ENCODE data around the gene ANO2.

ANO2 gene

DNA sequence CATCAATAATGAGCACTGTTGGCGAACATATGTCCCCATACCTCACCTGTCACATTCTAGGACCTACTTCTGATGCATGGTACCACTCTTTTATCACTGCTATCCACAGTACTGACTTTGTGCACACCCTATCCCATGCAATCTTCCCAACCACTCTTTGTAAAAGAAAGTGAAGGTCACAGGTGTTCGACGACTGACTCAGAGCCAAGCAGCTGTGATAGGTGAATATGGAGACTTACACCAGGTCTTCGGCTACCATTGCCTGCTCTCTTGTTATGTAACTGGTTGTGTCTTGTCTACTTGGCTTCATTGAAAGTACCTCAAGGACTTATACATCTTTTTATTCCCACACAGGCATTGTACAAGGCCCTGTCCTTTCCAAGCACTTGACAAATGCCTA, 169.0 kb downstream of the ANO2 start:
- no peak for DNase-seq (ENCODE audit: low read depth)

DNA sequence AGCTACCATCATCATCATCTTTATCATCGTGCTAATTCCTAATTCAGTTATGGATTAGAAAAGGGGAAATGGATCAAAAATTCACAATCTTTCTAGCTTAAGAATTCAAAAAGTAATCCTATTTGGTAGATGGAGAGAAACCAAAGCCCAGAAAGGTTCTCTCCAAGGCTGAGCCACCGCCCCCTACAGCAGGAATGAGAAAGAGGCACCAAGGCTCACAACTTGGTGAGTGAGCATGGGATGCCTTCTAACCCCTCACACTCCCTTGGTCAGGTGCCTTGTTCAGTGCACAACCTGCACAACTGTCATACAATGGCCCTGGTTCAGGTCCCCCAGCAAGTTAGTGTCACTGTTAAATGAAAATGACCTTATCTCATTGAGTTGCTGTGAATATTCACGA, 171.5 kb downstream of the ANO2 start:
- DNase-seq (ENCODE audit: low read depth): no peak

DNA sequence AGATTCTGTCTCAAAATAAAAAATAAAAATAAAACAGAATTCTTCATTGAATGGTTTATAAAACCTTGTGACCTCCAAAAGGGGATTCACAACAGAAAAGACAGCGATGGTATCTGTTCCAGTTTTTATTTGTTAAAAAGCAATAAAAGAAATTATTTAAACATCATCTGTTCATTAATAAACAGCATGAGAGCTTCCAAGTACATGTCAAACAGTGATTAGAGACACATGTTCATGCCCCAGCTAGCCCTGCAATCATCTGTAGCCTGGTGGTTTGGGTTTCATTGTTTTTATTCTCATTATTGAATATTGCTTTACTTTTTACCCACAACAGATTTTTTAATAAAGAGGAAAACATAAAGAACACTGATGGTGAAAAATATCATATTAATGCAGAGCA, 173.3 kb downstream of the ANO2 start:
- DNase-seq (ENCODE audit: low read depth): no peak

DNA sequence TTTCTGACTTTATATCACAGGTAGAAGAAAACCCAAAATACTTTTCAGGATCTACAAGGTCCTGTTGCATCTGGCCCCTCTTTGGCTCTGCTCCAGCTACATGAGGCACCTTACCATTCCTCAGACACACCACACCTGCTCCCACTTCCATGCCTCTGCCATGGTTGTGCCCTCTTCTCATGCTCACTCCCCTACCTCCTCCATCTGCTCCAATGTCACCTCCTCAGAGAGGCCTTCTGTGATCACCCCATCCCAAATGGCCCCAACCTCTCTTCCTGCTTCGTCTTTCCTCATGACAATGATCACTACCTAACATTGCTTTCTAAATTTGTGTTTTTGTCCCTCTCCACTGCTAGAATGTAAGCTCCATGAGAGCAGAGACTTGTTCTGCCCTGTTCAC, 174.3 kb downstream of the ANO2 start:
- DNase-seq (ENCODE audit: low read depth): no peak

DNA sequence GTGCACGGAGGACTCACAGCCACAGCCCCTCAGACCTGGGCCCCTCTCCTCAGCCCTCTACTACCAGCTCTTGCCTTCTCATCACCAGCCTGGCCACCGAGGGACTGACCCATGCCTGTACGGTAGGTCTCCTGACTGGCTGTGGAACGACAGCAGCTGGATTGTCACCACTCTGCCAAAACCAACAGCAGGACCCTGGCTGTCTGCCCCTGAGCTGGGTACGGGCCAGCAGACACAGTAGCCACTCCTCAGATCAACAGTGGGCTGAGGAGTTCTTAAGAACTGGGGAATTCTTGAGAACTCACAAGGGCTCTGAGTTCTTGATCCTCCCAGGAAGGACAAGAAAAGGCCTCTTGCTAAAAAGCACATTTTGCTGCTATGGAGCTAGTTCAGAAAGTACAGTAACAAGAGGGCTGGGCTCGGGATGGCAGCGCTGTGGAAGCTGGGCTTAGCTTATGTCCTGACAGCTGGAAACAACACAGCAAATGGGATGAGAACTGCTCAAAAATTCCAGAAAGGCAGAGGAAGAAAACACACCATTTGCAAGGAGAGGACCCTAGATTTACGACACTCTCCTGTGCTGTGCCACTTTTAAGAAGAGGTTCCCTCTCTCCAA, 176.4 kb downstream of the ANO2 start:
- no peak for DNase-seq (ENCODE audit: low read depth)

DNA sequence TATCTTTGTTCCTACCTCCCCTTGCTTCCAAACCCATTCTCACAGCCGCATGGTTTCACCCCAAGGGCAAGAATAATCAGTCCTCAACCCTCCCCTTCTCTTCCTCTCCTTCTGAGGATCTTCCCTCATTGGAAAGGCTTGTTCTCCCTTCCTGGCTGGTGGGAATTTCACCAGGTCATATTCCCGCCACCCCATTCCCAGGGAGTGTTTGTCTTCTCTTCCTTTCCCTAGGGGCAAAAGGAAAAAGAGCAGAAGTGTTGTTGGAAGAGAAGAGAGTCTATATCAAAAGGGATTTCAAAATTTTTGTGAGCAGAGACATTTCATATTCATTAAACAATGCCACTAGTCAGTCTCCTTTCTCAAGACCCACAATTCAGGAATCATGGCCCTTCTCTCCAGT, 176.9 kb downstream of the ANO2 start:
- DNase-seq (ENCODE audit: low read depth): no peak

DNA sequence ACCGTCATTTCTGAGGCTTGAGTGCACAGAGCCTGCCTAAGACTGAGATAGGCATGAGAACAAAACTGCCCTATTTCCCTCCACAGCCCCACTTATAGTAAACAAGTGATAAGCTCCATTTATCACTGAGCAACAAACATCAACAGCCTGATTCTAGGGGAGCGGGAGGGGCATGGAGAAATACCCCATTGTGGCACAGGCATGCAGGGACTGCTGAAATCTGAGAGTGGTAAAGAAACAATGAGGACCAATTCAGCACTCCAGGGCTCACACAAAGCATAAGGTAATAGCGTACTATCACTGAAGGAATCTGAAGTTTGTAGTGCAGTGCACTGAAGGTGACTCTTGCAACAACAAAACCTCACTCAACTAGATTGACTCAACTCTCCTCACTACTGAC, 186.7 kb downstream of the ANO2 start:
- no peak for DNase-seq (ENCODE audit: low read depth)

DNA sequence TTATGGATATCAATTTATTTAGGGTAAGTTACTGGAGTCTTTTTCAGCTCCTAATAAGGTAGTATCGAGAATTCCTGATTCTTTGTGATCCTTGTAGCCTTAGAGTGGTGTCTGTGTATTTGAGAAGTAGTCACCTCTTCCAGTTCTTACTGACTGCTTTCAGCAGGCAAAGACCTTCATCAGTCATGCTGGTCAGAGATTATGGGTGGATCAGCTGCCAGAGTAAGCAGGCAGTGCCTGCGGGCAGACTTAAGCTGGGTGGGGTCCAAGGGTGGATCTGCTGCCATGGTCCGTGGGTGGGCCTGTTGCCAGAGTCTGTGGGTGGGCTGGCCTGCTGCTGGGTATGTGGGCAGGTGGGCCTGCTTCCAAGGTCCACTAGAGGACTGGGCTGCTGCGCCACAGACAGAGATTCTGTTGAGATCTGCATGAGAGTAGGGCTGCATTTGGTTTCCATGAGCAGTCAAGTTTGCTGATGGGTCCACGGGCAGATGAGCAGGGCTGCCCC, 188.7 kb downstream of the ANO2 start:
- DNase-seq (ENCODE audit: low read depth): no peak

DNA sequence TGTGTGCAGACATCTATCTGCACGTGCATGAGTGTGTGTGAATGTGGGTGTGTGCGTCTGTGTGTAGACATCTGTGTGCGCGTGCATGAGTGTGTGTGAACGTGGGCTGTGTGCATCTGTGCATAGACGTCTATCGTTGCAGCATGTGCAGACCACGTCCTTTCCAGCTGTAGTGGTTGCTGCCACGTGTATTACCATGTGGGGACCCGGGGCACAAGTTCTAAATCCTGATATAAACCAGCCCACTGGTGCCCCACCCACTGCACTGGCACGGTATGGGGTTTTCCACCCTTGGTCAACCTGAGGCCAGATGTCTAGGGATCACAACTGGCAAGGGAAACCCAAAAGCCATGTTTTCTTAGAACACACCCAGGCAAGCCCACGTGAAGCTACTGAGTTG, 197.0 kb downstream of the ANO2 start:
- DNase-seq (ENCODE audit: low read depth): no peak

DNA sequence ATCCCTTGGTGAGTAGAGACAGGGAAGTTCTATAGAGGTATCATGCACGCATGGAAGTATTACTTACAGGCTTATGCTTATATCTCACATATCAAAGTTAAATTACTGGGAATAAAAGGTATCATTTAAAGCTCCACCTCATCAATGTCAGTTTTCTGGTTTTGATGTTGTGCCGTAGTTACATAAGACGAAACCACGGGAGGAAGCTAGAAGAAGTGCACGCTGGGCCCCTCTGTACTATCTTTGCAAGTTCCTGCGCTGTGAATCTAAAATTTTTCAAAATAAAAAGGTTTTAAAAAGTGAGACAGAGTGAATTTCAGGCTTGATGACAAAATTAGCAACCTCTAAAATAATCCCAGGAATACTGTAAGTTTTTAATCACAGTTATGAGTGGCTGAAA, 198.1 kb downstream of the ANO2 start:
- no peak for DNase-seq (ENCODE audit: low read depth)

DNA sequence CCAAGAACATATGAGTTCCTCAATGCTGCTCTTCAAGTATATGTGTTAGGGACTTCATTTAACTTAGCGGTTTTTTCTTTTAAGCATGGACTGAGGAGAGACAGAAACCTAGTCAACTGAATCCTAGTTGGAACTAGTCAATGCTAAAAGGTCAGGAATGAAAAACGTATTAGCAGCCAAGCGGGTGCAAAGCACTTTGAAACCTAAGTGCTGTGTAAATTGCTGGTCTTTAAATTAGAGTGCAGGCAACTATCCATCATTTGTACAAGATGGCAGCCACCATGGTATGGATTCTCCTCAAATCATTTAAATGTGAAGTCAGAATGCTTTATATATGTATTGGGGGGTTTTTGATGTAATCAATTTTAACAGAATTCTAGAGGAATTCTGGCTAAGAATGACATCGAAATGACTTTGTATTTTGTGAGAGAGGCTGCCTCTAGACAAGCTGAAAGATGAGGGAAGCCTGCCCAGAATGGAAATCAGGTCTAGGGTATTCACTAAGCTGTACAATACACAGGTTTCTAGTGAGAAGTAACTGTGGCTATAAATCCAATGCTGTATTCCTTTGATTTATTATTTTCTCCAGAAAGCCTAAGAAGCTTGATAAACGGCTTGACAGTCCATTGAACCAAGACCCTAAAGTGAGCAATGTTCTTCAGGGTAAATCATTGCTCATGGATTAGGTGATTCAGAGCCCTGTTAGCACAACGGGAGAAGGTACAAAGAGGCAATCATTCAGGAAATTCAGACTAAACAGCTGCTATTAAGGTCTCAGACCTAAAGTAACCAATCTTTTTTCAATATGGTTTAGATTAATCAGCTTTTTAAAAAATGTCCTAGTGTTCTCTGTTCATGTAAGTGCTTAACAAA, 198.8 kb downstream of the ANO2 start:
- DNase-seq (ENCODE audit: low read depth): no peak

DNA sequence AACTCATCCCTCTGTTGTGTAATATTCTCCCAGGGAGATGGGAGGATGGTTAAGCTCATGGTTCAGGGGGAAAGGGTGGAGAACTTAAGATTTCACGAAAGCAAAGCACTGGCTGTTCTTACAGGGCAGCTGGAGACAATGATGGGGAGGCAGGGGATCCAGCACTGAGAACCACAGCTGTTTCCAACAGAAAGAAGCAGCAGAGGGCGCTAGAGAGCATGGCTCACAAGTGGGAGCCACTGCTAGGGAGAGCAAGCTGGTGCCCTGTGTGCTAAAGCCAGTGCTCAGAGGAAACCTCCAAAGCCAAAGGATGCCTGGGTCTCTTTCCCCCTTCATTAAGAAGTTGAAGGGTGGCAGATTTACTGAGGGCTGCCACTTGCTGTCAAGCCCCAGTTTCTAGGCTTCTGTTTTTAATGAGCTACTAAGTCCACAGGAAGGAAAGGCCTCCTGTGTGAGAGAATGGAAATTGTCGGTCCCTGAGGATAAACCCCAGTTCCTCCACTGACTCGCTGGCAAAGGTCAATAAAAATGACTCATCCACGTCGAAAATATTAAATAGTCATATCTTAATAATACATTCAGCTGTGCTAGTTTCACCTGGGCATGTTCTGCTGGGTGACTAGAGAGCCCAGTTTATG, 199.7 kb downstream of the ANO2 start:
- DNase-seq (ENCODE audit: low read depth): peak; percentile 17

DNA sequence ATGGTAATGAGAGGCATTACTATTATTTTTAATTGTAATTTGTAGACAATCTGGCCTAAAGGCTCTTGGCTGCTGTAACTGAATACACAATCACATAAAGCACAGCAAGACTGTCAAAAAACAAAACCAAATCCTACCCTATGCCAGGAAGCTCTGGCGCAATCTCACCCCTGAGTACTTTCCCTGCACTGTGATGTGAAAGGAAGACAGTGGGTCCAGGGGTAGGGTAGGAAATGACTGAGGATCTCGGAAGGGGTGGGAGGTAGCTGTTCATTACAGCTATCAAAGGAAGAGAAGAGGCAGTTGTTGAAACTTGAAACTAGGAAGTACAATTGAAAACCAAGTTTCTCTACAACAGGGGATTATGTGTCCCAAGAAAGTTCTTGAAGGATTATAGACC, 202.8 kb downstream of the ANO2 start:
- no peak for DNase-seq (ENCODE audit: low read depth)

DNA sequence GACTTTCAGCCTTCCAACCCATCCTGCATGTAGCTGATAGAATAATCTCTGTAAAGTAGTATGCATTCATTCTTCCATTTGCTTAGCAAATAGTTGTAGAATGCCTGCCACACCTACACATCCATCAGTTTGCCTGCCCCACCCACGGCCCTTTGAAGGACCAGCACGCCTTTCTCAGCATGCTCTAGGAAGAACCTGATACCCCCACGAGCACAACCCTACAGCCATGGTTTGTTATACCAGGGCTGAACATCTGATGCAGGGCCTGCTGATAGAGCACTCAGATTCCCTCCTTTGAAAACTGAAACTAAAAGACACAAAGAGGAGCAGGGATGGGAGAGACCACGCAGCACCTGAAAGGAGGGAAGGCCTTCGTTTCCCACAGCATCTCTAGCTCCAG, 205.1 kb downstream of the ANO2 start:
- no peak for DNase-seq (ENCODE audit: low read depth)

DNA sequence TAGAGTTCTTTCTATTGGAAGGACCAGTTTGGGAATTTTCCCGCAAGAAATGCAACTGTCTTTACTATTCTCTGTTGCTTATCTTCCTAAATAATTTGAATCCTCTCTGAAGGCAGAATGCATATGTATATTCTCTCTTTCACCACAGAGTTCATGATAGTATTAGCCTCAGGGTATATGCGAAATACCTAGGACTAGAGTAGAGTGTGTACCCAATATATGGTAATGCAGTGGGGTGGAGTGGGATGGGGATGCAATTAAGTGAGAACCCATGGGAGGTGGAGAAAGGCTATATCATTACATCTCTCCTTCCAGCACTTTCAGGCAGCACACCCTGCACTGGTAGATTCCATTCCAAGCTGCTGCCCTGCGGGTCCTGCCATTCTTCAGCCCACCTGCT, 207.3 kb downstream of the ANO2 start:
- no peak for DNase-seq (ENCODE audit: low read depth)

DNA sequence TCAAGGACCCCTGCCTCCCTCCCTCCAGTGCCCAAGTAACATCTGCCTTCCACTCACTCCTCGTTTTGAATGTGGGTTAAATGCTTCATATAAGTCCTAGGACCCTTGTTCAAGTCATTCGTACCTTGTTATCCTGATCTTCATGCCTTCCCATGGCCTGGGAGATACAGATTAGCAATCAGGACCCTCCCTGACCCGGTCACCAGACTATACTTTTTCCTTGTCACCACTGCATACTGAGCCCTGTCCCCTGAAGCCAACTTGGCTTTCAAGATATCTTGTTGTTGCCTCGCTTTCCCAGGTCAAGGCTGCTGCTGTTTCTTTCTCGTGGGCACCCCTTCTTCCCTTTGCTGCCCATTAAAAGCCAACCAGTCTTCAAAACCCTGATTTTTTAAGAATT, 208.5 kb downstream of the ANO2 start:
- no peak for DNase-seq (ENCODE audit: low read depth)

DNA sequence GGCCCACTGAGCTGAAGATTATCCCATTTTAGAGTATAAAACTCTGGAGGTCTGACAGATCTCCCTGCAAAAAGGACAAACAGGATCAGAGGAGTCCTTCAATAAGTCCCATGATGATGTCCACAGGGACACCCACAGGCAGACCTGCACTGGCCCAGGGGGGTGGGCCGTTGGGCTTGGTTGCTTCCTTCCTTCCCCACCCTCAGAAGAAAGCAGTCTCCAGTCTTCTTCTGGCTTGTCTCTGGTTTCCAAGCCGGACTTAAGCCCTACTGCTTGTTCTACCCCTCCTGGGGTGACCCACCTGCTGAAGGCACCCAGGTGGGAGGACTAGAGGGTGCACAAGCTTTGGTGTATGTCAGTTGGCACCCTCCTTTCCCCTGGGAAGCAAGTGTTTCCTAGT, 209.0 kb downstream of the ANO2 start:
- no peak for DNase-seq (ENCODE audit: low read depth)

DNA sequence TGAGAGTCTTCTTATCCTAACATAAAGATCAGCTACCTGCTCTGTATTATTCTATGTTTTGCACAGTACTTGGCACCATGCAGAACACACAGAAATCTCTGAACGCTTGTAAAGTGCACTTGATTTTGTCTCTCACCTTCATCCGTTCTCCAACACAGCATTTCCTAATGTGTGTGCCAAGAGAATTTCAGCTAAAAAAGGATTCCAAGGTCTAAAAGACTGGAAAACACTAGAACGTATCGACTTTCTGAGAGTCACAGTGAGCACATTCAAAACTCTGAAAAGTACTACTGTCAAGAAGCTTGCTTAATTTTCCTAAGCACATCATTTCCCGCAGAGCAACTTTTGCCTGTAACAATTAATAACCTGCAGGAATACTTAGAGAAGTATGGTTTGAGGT, 211.1 kb downstream of the ANO2 start:
- no peak for DNase-seq (ENCODE audit: low read depth)

DNA sequence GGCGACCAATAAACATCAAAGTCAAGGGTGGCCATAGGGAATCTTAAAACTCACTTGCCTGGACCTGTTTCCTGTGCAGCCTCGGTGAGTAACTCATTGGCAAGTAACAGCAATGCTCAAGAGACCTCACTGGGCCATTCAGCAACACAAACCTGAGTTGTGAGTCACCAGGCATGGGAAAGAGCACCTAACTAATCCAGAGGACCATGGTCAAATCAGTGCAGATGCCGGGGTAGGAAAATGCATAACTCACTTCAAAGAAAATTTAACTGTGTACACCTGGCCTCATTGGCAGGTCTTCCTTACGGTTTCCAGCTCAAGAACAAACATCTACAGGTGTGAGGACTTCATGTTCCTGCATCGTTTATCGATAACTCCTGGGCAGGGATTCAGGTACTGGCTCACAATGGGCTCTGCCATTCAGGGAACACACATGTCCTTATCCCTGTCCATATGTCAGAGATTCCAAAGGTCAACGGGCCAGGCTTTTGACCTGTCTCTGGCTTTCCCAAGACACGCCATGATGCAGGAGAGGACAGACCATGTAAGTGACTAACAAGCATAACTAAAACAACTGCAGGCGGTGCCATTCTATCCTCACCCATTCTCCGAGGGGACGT, 211.8 kb downstream of the ANO2 start:
- no peak for DNase-seq (ENCODE audit: low read depth)

DNA sequence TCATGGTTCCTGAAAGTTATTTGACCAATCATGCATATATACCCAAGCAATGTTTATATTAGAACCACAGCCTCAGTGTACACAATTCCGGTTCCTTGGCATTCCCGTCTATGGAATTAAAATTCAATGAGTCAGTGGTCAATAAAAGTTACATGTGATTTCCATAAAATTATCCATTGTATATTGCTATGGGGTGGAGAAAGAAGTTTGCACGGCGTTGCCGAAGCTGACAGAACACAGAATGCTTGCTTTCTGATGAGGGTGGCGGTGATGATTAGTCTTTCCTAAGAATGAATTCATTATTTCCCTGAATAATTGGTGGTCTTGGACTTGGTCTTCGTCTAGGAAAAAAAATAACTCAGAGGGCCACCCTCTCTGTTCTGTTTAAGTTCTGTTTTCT, 214.1 kb downstream of the ANO2 start:
- DNase-seq (ENCODE audit: low read depth): no peak

DNA sequence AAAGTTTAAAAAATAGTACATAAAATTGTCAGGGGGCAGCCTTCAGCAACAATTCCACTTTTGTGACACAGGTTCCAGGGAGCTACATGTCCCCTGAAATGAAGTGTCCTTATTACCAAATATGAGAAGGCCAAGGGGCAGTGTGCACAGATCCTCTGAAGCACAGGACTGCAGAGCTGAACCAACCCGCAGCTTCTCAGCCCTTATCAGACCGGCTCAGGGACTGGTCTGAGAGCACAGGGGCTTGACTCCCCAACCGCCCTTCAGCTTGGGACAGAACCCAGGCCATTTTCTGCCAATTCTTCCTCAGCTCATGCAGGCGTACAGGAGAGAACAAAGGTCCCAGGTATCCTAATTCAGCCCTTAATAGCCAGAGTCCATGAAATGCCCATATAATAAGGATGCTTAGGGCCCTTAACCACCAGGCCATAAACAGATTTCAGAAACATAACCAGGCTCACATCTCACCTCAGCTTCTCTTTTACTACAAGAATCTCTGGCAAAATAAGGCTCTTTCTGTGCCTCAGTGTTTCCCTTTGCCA, 221.3 kb downstream of the ANO2 start:
- DNase-seq (ENCODE audit: low read depth): no peak

DNA sequence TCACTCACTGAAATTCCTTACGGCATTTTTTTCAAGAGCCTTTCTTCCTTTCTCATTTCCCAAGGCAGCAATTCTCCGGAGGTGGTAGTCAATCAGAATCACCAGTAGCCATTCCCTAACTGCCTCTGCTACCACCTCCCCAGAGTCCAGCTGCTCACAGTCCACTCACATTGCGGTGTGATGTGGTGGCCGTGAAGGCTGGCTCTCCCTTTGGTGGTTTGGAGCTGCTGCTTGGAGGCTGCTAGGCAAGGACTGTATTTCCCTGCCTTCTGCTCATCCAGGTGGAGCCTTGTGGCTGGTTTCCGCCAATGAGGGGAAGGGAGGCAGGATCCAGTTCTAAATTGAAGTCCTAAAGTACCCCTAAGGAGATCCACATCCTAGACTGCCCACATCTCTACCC, 222.0 kb downstream of the ANO2 start:
- no peak for DNase-seq (ENCODE audit: low read depth)
